Tibial artery (tissue), 4 donors: ENCODE measurements around the gene TIMM17B.

ENCODE experiments used
- DNase-seq, 2 donors: peaks; one replicate each; pipeline ENCODE4 v3.0.0-alpha.2; 2019
- H3K27ac ChIP-seq, 2 donors: fragments of 200-600 bp; sonication (generic) in 1 of 2; 1 replicate in 1 of 2; 2 replicates in 1 of 2; pipeline ENCODE4 v1.5.1; 2018 to 2019; ENCODE audit warnings: mild to moderate bottlenecking in 1 of 2
- H3K27me3 ChIP-seq, 2 donors: fragments of 200-600 bp; sonication (generic) in 1 of 2; one replicate each; pipeline versions ENCODE4 v1.5.1 to v1.6.0; 2016 to 2019
- H3K36me3 ChIP-seq, 3 donors: fragments of 200-600 bp; sonication (generic) in 2 of 3; one replicate each; pipeline ENCODE4 v1.5.1; 2016 to 2019; ENCODE audit warnings: mild to moderate bottlenecking in 2 of 3
- H3K4me1 ChIP-seq, 4 donors: fragments of 200-600 bp; sonication (generic) in 2 of 4; 1 replicate in 3 of 4; 2 replicates in 1 of 4; pipeline ENCODE4 v1.5.1; 2016 to 2019
- H3K4me3 ChIP-seq, 2 donors: fragments of 200-600 bp; sonication (generic) in 1 of 2; 1 replicate in 1 of 2; 2 replicates in 1 of 2; pipeline ENCODE4 v1.5.1; 2018 to 2019; ENCODE audit warnings: mild to moderate bottlenecking in 2 of 2
- H3K9me3 ChIP-seq, 3 donors: fragments of 200-600 bp; sonication (generic) in 1 of 3; one replicate each; pipeline ENCODE4 v1.5.1; 2016 to 2019
- CTCF ChIP-seq, 2 experiments: fragments of 200-600 bp in 1 of 2; fragments of 450-650 bp in 1 of 2; IDR thresholded peaks; one replicate each; pipeline ENCODE4 v1.5.1; 2017 to 2019; ENCODE audit warnings: antibody characterized with exemption in 2 of 2, mild to moderate bottlenecking in 1 of 2, moderate library complexity in 1 of 2
- intact Hi-C: fragments of 100-400 bp; cut with DNase I; formaldehyde crosslinking; loops from one replicate; pipeline ENCODE4 v1.15.0; 2023; ENCODE audit warnings: low total_unique reads

The TIMM17B gene

GRCh38 chrX:48904180-48904579 lies 6.6 kb upstream of the TIMM17B start:
- no peak for DNase-seq
- no peak overlapping the region for H3K4me3 ChIP-seq
- H3K27me3 ChIP-seq: no peaks in the 10 kb centered on the region
- no peaks in the 10 kb centered on the region for H3K9me3 ChIP-seq
- intact Hi-C loops: no loop called here
- no peak for TF ChIP-seq CTCF (IDR thresholded peaks at IDR 0.05)
- H3K4me1 ChIP-seq: no peaks in the 10 kb centered on the region
- H3K27ac ChIP-seq: no peak overlapping the region
- H3K36me3 ChIP-seq: peaks cover 6 to 71% (median 30%) of the 10 kb centered on the region in 3 donors

- Histone ChIP-seq H3K9me3 (no peaks in the 10 kb centered on the region), H3K4me3 (no peak overlapping the region), H3K4me1 (peaks cover 0 to 7% (median 2%) of the 10 kb centered on the region in 4 donors), H3K36me3 (peaks cover 6 to 67% (median 30%) of the 10 kb centered on the region in 3 donors), H3K27me3 (no peaks in the 10 kb centered on the region), H3K27ac (no peak overlapping the region)
- intact Hi-C loops: no loop called here
- no peak for DNase-seq
- no peak for TF ChIP-seq CTCF (IDR thresholded peaks at IDR 0.05)
Measured at GRCh38 chrX:48903290-48903689, 5.7 kb upstream of the TIMM17B start.

- TF ChIP-seq CTCF (IDR thresholded peaks at IDR 0.05): no peak
- Histone ChIP-seq H3K27me3 (no peaks in the 10 kb centered on the region), H3K36me3 (peaks cover 6 to 62% (median 30%) of the 10 kb centered on the region in 3 donors), H3K4me1 (peaks cover 0 to 7% (median 2%) of the 10 kb centered on the region in 4 donors), H3K4me3 (no peak overlapping the region), H3K27ac (no peak overlapping the region), H3K9me3 (no peaks in the 10 kb centered on the region)
- DNase-seq: no peak
- intact Hi-C loops: no loop called here
Measured at GRCh38 chrX:48902776-48903175, 5.2 kb upstream of the TIMM17B start.

- H3K4me1 ChIP-seq: peaks cover 0 to 7% (median 2%) of the 10 kb centered on the region in 4 donors
Measured at GRCh38 chrX:48902135-48902534, 4.6 kb upstream of the TIMM17B start.

GRCh38 chrX:48901069-48901468 lies 3.5 kb upstream of the TIMM17B start:
- no peak overlapping the region for H3K27ac ChIP-seq
- peaks cover 0 to 15% (median 7%) of the 10 kb centered on the region in 4 donors for H3K4me1 ChIP-seq
- intact Hi-C loops: no loop called here
- no peaks in the 10 kb centered on the region for H3K9me3 ChIP-seq
- no peaks in the 10 kb centered on the region for H3K27me3 ChIP-seq
- no peak for TF ChIP-seq CTCF (IDR thresholded peaks at IDR 0.05)
- H3K4me3 ChIP-seq: no peak overlapping the region
- DNase-seq: no peak
- H3K36me3 ChIP-seq: peaks cover 6 to 50% (median 24%) of the 10 kb centered on the region in 3 donors

More at GRCh38 chrX:48902135-48902534, 4.6 kb upstream of the TIMM17B start:
- no peaks in the 10 kb centered on the region for H3K9me3 ChIP-seq
- peaks cover 6 to 57% (median 30%) of the 10 kb centered on the region in 3 donors for H3K36me3 ChIP-seq
- no peak for TF ChIP-seq CTCF (IDR thresholded peaks at IDR 0.05)
- H3K4me3 ChIP-seq: no peak overlapping the region
- intact Hi-C loops: no loop called here
- no peaks in the 10 kb centered on the region for H3K27me3 ChIP-seq
- no peak overlapping the region for H3K27ac ChIP-seq
- no peak for DNase-seq

GRCh38 chrX:48899078-48899410 lies 1.5 kb upstream of the TIMM17B start:
- no peak overlapping the region for H3K27ac ChIP-seq
- H3K9me3 ChIP-seq: no peaks in the 10 kb centered on the region
- no peak overlapping the region for H3K4me3 ChIP-seq
- peaks cover 6 to 30% (median 18%) of the 10 kb centered on the region in 3 donors for H3K36me3 ChIP-seq
- DNase-seq: no peak
- intact Hi-C loops: no loop called here
- H3K4me1 ChIP-seq: peaks cover 0 to 15% (median 7%) of the 10 kb centered on the region in 4 donors
- TF ChIP-seq CTCF (IDR thresholded peaks at IDR 0.05): no peak
- H3K27me3 ChIP-seq: no peaks in the 10 kb centered on the region
